NCI-H2171 treated with DMSO at 0.1 percent for 48 hours (cell line): ENCODE results near the gene UPF1.

Experiments used
- DNase-seq: peaks from one replicate; lab custom pipeline; 2025; lab: John Stamatoyannopoulos, UW

UPF1 gene

DNA sequence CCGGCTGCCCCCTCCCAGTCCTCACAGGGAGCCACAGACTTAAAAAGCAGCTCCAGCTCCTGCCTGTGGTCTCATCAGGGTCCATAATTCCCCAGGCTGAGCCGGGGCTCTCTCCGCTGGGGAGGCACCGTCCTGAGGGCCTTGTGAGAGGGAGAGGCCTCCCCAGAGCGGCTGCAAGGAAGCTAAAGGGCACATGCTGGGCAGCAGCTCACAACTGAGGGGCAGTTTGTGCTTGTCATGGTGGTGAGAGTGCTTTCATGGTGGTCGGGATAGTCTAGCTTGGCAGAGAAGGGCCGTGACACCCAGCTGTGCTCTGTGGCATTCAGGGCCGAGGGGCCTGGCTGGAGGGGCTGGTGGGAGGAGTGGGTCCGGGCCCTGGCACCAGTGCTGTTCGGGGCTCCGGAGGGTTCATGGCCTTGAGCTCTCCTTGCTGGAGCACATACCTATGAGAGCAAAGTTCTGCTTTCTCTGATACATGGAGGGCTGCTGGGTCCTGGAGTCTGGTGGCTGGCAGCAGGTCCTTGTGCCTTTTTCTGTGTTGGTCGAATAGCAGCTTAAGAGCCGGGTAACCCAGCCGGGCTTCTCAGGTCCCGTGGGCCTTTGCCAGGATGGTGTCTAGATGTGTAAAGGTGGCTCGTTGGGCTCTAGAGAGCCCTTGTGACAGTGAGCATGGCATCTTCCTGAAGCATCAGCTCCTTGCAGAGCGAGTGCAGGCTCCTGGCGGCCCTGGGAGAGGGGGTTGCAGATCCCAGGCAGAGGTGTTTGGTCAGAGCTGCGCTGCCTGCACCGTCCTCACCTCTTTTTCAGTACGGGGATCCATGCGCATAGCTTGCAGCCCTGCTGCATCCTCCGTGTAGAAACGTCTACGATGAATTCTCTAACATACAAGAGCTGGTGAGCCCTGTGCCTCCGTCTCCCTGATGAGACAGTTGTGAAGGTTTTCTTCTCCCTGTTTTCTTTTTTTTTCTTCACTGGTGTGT lies 8.8 kb downstream of the UPF1 start:
- DNase-seq: no peak

DNA sequence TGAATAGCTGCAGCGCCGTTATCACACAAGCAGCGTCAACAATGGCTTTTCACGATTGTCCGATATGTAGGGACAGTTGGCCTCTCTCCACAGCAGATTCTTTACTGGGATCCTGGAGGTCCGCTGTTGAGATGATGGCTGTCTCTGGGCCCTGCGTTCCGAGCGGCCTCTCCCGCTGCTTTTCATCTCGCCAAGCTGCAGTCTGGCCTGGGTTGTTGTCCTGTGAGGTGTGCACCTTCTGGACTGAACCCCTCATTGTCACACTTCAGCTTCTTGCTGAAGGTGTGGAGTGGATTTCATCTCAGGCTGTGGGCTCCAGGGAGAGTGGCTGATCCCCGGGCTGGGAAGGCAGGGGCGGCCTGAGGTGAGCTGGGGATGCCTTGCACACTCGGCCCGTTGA lies 9.6 kb downstream of the UPF1 start:
- DNase-seq: no peak

DNA sequence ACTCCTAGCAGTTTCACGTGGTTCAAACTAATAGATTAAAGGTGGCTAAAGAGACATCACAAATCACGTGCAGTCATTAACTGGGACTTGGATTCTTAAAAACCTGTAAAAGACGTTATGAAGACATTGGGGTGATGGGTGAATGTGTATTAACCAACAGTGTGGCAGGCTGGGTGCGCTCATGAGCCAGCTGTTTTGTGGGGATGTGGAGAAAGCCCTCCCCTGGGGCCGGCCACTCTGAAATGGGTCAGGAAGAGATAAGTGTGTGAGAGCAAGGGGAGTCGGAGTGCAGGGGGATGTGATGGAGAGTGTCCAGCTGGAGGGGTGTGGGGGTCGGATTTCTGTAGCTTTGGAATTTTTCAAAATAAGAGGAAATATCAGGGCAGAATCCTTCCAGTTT lies 10.4 kb downstream of the UPF1 start:
- no peak for DNase-seq

DNA sequence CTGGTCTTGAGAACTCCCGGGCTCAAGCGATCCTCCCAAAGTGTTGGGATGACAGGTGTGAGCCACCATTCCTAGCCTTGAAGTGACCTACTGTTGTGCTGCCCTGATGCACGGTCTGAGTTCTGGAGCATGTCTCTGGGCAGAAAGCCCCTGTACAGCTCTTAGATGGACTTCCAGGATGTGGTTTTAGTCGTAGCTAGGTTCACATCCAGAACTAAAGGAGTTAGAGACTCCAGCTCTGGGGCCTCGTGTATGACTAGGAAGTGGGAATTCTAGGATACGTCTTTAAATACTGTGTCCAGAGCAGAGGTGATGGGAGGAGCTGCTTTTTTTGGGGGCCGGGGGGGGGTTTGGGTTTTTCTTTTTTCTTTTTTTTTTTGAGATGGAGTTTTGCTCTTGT lies 12.2 kb downstream of the UPF1 start:
- no peak for DNase-seq

DNA sequence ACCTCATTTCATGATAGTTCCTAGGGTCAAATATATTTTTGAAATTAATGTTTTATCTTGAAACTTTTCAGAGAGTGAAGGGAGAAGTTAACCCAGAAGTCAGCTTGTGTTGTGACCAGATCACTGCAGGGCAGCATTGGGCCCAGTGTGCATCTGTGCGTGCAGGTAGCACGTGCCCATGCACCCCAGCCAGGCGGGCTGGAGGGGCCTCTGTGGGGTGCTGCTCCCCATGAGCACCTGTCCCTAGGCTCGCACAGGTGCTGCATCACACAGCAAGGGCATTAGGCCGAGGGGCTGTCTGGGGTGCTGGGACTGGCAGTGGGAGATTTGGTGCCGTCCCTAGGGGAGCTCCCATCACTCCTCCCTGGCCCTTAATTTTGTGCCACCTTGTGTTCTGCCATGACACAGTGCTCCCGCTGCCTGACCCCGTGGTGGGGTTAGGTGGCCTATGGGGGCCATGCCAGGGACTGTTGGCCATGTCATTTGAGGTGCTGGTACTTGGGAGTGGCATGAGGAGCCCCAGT lies 13.1 kb downstream of the UPF1 start:
- DNase-seq: no peak

DNA sequence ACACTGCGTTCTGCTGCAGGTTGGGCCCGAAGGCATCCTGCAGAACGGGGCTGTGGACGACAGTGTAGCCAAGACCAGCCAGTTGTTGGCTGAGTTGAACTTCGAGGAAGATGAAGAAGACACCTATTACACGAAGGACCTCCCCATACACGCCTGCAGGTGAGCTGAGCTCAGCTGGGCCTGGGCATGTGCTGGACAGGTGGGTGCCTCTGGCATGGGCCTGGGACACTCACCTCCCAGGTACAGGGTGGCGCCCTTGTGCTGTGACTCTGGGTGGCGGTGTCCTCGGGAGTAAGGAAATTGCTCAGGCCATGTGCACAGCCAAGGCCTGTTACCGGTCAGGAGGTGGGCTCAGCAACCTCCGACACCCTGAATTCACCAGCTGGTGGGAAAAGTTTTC lies 14.2 kb downstream of the UPF1 start:
- DNase-seq: no peak

DNA sequence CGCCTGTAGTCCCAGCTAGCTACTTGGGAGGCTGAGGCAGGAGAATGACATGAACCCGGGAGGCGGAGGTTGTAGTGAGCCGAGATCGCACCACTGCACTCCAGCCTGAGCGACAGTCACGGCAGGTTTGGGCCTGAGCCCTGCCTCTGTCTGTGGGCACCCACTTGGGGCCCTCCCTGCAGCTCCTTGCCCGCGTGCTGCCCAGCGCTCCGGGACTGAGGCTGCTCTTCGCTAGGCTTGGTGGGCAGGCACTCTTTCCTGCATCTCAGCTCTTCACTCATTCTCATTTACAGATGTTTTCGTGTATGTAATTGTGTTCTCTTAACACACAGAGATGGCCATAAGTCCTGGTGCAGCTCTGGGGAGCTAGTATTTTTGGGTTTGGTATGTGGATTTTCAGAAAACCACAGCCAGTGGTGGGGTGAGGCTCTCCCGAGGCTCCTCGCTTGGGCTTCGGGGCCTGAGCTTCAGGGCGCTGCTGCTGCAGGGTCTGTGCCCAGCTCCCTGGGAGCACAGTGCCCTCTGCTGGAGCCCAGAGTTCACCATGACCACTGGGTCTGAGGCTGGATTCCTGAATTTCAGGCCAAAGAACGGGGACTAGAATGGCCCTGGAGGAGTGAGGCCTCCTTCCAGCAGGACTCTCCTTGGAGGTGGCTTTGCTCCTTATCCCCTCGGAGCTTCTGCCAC lies 15.2 kb downstream of the UPF1 start:
- DNase-seq: peak; percentile 51

DNA sequence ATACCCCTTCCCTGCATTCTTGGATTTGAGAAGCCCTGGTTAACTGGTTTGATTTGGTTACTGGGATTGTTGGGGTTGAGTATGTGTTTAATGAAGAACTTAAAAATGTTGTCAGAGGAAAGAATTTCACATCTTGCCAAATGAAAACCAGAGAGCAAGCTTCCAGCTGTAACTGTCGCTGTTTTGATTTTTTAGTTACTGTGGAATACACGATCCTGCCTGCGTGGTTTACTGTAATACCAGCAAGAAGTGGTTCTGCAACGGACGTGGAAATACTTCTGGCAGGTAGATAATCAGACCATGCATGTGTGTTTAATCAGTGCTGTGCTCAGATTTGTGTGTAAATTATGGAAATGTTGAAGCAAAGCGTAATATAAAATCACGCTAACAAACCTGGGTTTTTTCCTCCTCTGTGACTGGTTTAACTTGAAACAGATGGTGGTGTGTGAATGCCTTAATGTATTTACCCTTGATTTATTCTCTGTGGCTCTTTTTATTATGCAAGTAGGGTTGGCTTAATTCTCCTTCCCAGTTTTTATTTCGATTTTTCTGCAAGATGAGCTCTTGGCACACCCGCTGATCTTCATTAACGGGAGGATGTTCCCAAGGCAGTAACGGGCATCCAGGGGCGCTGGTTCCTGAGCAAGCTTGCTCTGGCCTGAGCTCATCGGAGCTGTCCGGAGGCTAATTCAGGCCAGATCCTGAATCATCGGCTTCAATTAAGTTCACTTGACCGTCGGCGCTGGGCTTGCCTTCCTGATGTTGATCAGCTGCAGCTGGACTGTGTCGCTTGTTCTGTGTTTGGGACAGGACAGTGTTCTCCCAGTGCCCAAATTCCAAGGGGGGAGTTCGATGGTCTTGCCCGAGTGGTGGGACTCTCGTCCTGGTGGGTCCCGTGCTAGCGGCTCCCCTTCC lies 16.0 kb downstream of the UPF1 start:
- DNase-seq: no peak

DNA sequence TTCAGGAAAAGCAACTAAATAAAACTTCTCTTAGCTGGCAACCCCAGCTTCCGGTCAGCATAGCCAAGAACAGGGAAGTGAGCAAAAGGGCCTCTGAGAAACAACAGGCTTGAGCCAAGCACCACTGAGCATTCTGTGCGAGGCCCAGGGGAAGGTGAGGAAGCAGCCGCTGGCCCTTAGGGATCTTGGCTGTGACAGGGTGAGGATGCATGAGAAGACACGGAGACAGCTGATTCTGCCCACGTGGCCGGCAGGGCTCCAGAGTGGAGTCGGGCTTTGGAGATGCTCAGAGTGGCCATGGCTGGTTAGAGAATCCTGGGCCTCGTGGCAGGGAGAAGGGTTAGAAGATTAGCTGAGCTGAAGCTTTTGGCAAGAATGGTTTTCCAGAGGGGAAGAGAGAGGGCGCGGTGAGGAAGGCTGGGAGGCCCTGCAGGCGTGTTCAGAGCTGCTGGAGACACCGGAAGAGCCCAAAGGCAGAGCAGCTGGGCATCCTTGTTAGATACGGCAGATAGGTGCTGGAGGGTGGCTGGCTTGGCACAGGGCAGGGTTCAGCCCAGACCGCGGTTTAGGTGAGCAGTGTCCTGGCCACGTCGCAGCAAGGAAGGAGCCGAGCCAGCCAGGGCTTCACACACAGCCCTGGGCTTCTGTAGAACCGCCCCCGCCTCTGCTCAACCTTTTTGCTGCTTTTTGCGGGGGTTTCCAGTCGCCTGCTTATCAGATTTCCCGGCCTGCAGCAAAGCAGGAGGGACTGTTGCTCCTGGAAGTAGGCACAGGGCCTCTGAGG lies 17.3 kb downstream of the UPF1 start:
- DNase-seq: no peak

DNA sequence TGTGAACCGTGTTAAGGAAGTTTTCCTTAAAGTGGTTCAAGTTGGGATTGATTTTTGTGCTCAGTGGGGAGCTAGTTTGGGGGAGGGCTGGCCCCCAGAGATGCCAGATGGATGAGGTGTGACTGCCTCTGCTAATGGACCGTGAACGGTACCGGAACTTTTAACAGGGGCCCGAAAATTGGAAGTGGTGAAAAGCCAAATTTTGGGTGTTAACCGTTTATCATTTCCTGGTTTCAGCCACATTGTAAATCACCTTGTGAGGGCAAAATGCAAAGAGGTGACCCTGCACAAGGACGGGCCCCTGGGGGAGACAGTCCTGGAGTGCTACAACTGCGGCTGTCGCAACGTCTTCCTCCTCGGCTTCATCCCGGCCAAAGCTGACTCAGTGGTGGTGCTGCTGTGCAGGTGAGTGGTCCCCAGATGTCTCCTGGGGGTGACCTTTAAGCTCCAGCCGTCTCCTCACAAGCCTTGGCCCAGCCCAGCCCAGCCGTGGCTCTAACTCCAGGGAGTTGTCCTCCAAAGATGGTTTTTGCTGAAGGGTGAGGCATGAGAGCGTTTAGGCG lies 18.2 kb downstream of the UPF1 start:
- DNase-seq: no peak

DNA sequence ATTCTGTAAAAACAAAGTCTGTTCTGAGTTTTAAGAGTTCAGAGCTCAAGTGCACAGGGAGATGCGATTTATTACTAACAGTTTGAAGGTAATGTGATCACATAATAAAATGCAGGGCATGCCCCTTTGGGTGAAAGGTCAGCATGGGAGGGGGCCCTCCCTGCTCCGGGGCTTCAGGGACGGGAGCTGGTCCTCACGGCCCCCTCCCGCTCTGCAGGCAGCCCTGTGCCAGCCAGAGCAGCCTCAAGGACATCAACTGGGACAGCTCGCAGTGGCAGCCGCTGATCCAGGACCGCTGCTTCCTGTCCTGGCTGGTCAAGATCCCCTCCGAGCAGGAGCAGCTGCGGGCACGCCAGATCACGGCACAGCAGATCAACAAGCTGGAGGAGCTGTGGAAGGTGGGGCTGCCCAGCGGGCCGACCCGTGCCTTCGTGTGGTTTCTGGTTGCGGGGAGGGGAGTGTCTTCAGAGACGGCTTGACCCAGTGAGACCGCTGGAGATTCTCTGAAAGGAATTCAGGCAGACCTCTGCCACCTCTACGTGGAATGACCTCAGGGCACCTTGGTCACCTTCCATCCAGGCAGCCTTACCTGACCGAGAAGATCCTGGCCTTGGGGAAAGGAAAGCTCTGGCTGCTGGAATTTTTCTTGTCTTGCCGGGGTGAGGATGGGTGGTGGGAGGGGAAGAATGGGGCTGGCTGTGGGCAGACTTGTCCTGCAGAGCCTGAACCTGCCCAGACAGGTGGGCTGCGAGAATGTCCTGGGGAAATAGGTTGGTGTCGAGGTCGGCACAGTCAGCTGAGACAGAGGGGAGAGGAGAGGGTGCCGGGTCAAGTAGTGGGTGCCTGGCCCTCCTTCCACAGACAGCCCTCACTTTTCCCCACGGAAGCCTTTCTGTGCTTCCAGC lies 19.0 kb downstream of the UPF1 start:
- DNase-seq: no peak

DNA sequence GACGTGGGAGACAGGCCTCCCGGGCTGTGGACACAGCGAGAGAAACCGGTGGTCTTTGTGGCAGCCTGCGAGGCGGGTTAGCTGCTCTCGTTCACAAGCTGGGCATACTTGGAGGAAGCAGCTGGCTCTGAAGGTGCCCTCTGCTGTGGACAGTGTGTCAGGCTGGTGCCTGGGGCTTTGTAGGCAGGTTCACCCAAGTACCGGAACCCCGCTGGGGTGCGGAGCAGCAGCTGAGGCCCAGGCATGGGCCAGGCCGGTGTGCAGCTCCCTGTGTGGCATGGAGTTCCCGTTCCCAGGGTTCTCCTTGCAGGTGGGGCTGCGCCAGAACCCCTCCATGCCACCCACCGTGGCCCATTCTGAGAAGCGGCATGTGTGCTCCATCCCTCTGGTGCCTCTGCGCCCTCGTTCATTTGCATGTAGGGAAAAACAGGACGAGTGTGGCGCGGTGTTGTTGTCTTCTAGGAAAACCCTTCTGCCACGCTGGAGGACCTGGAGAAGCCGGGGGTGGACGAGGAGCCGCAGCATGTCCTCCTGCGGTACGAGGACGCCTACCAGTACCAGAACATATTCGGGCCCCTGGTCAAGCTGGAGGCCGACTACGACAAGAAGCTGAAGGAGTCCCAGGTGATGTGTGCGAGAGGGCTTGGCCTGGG lies 20.0 kb downstream of the UPF1 start:
- DNase-seq: no peak

DNA sequence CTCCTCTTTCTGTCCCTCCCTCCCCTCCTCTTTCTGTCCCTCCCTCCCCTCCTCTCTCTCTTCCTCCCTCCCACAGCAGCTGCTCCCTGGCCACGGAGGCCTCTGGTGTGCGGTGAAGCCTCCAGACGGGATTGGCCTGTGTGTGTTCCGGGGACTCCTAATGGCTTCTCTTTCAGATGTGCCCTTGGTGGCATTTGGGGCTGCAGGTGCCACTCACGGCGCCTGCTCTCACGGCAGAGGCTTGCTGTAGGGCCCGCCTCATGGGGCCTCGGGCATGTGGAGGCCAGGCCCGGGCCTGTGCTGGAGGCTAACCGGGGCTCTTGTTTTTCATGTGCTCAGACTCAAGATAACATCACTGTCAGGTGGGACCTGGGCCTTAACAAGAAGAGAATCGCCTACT lies 20.9 kb downstream of the UPF1 start:
- peak; percentile 92 for DNase-seq

DNA sequence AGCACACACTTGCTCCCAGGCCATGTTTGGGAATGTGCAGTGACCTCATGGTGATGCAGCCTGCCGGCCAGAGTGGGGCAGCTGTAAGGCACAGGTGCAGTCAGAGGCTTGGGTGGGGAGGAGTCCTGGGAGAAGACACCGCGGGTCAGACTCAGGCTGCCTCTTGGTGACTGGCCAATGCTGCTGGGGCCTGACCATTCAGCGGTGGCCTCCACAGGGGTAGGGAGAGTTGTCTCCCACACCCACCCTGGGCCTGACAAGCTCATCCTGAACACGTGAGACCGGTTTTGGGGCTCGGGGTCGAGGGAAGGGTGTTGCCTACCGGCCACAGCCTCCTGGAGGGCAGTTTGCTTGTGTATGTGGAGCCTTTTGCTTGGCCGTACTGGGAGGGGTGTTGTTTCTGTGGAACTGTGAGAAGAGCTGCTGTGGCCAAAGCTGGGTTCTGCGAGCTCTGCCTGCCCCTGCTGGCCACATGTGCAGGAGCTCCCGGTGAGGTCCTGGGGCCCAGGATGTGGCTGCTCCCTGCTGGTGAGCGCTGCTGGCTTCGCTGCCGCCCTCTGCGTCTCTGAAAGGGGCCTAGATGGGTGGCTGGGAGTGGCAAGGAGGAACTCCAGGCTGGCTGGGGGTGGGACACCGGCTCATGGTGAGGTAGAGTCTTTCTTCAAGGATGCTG lies 22.1 kb downstream of the UPF1 start:
- no peak for DNase-seq

DNA sequence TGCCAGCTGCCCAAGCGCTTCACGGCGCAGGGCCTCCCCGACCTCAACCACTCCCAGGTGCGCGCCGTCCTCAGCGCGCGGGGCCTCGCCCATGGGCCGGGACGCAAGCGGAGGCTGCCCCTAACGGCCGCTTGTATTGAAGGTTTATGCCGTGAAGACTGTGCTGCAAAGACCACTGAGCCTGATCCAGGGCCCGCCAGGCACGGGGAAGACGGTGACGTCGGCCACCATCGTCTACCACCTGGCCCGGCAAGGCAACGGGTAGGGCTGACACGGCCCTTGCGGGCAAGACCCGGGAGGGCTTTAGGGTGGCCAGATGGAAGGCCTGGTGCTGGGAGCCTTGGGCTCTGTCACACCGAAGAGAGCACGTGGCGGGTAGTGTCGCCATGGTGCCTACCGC lies 23.2 kb downstream of the UPF1 start:
- DNase-seq: no peak

DNA sequence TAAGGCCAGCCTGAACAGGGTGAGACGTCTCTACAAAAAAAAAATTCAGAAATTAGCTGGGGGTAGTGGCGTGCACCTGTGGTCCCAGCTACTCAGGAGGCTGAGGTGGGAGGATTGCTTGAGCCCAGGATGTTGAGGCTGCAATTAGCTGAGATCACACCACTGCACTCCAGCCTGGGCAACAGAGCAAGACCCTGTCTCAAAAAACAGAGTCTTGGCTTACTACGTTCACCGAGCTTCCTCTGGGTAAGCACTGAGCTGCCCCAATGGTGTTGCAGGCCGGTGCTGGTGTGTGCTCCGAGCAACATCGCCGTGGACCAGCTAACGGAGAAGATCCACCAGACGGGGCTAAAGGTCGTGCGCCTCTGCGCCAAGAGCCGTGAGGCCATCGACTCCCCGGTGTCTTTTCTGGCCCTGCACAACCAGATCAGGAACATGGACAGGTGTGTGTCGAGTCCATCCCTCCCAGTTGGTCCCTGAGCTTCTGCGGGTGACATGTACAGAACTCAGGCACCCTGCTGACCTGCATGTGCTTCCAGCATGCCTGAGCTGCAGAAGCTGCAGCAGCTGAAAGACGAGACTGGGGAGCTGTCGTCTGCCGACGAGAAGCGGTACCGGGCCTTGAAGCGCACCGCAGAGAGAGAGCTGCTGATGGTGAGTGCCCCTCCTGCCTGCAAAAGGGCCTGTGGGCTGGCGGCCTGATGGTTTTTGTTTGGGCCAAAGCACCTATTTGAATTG lies 24.1 kb downstream of the UPF1 start:
- no peak for DNase-seq

DNA sequence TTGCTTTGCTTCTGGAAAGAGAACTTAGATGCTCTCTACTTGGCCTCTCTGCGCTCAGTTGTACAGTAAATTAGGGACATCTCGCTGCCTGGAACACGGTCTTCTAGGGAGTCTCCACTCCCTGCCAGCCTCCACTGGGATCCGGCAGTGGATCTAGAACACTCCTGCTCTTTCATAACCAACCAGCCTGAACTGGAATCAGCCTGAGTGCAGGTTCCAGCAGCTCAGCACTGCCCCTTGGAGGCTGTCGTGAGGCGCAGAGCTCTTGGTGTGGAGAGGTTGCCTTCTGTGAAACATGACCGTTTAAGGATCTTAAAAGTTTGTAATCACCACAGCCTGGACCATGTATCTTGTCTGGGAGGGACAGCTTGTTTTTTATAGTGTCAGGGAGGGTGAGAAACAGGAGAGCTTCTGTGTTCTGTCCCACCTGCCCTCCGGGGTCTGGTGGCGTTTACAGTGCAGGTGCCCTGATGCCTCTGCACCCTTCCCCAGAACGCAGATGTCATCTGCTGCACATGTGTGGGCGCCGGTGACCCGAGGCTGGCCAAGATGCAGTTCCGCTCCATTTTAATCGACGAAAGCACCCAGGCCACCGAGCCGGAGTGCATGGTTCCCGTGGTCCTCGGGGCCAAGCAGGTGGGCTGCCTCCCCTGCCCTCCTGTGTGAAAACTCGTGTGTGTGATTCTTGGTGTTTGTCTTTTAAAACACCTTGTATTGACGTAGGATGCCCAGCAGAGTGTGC lies 24.8 kb downstream of the UPF1 start:
- no peak for DNase-seq
